ENCODE data around the gene SBF2.
A peak's percentile ranks its signal among the peaks of the same experiment; 100 is the strongest.

SBF2 gene

GRCh38 chr11:10317776-10318526 is 23.9 kb upstream of the SBF2 start:
- DNase-seq (ENCODE audit: low spot score): peak; percentile 38

GRCh38 chr11:10317151-10317755 is 23.2 kb upstream of the SBF2 start:
- no peak for DNase-seq (ENCODE audit: low spot score)

GRCh38 chr11:10315083-10315482 is 21.1 kb upstream of the SBF2 start:
- no peak for DNase-seq (ENCODE audit: low spot score)

- DNase-seq (ENCODE audit: low spot score): peak; percentile 81
Measured at GRCh38 chr11:10314199-10315072, 20.4 kb upstream of the SBF2 start.

- no peak for DNase-seq (ENCODE audit: low spot score)
Measured at GRCh38 chr11:10311802-10312201, 17.8 kb upstream of the SBF2 start.

GRCh38 chr11:10310301-10310841 is 16.4 kb upstream of the SBF2 start:
- no peak for DNase-seq (ENCODE audit: low spot score)

- no peak for DNase-seq (ENCODE audit: low spot score)
Measured at GRCh38 chr11:10309163-10310093, 15.4 kb upstream of the SBF2 start.

GRCh38 chr11:10308201-10308954 is 14.4 kb upstream of the SBF2 start:
- DNase-seq (ENCODE audit: low spot score): no peak

GRCh38 chr11:10307400-10308200 is 13.6 kb upstream of the SBF2 start:
- DNase-seq (ENCODE audit: low spot score): peak; percentile 81

- DNase-seq (ENCODE audit: low spot score): no peak
Measured at GRCh38 chr11:10307022-10307399, 13.0 kb upstream of the SBF2 start.

- DNase-seq (ENCODE audit: low spot score): peak; percentile 14
Measured at GRCh38 chr11:10305964-10306918, 12.2 kb upstream of the SBF2 start.

GRCh38 chr11:10305262-10305963 is 11.4 kb upstream of the SBF2 start:
- DNase-seq (ENCODE audit: low spot score): peak; percentile 30

GRCh38 chr11:10304495-10305261 is 10.7 kb upstream of the SBF2 start, which contains the start of gene ADM:
Gene ADM (plus strand): TSS chr11:10305073. CDS start chr11:10305701, 628 bp downstream.
- peak; percentile 48 for DNase-seq (ENCODE audit: low spot score)

- DNase-seq (ENCODE audit: low spot score): peak; percentile 44
Measured at GRCh38 chr11:10303558-10304363, 9.7 kb upstream of the SBF2 start.

- DNase-seq (ENCODE audit: low spot score): peak; percentile 42
Measured at GRCh38 chr11:10302744-10303557, 8.9 kb upstream of the SBF2 start.
